ENCODE results near the gene DCANP1. TPM values are rescaled to one million over a fixed set of nuclear protein-coding genes. Genes with fewer than 3 reads are reported as not detected.

The DCANP1 gene
- total RNA-seq, 2 experiments from 2014 or later: 0.08 TPM; not detected in 1

- CTCF ChIA-PET: no interaction called here
Observed at GRCh38 chr5:135491038-135491551, 43.9 kb upstream of the DCANP1 start.

GRCh38 chr5:135490245-135491037 lies 43.3 kb upstream of the DCANP1 start:
- Mint-ChIP-seq H3K4me1 (ENCODE audit: low read depth) (peaks cover 13% of the 10 kb centered on the region), H3K36me3 (ENCODE audit: low read depth) (no peaks in the 10 kb centered on the region), H3K4me3 (no peak overlapping the region), H3K9me3 (no peaks in the 10 kb centered on the region), H3K27me3 (peaks cover 88% of the 10 kb centered on the region), H3K27ac (no peak overlapping the region)
- H3K4me1 ChIP-seq (ENCODE audit: insufficient read depth, low read length): peaks cover 9% of the 10 kb centered on the region
- intact Hi-C loops (cut with DNase I, micrococcal nuclease): no loop called here
- H3K9me3 ChIP-seq (ENCODE audit: control insufficient read depth in 1 of 2, insufficient read depth in 1 of 2, low read length in 2 of 2): peaks cover 0 to 19% of the 10 kb centered on the region in 2 experiments
- ChIA-PET POLR2A (no interaction called here), CTCF (no interaction called here)
- H3K4me3 ChIP-seq (ENCODE audit: low read length): no peak overlapping the region
- TF ChIP-seq, protein P1, sequence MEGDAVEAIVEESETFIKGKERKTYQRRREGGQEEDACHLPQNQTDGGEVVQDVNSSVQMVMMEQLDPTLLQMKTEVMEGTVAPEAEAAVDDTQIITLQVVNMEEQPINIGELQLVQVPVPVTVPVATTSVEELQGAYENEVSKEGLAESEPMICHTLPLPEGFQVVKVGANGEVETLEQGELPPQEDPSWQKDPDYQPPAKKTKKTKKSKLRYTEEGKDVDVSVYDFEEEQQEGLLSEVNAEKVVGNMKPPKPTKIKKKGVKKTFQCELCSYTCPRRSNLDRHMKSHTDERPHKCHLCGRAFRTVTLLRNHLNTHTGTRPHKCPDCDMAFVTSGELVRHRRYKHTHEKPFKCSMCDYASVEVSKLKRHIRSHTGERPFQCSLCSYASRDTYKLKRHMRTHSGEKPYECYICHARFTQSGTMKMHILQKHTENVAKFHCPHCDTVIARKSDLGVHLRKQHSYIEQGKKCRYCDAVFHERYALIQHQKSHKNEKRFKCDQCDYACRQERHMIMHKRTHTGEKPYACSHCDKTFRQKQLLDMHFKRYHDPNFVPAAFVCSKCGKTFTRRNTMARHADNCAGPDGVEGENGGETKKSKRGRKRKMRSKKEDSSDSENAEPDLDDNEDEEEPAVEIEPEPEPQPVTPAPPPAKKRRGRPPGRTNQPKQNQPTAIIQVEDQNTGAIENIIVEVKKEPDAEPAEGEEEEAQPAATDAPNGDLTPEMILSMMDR (IDR thresholded peaks at IDR 0.05): no peak
- peaks cover 71 to 75% of the 10 kb centered on the region in 2 experiments for H3K27me3 ChIP-seq (ENCODE audit: control insufficient read depth in 1 of 2, insufficient read depth in 2 of 2, low read length in 2 of 2)
- ATAC-seq (ENCODE audit: poor library complexity): no peak
- no peaks in the 10 kb centered on the region for H3K36me3 ChIP-seq (ENCODE audit: insufficient read depth, low read length)
- no peak overlapping the region for H3K27ac ChIP-seq (ENCODE audit: low read depth in 1 of 2, low read length in 2 of 2)
- no peak for DNase-seq

More at GRCh38 chr5:135491038-135491551, 43.9 kb upstream of the DCANP1 start:
- intact Hi-C loops (cut with DNase I, micrococcal nuclease): no loop called here
- H3K4me1 Mint-ChIP-seq (ENCODE audit: low read depth): peaks cover 13% of the 10 kb centered on the region
- Histone ChIP-seq H3K4me3 (ENCODE audit: low read length) (no peak overlapping the region), H3K27me3 (ENCODE audit: control insufficient read depth in 1 of 2, insufficient read depth in 2 of 2, low read length in 2 of 2) (peaks cover 65 to 75% of the 10 kb centered on the region in 2 experiments), H3K27ac (ENCODE audit: low read depth in 1 of 2, low read length in 2 of 2) (no peak overlapping the region), H3K4me1 (ENCODE audit: insufficient read depth, low read length) (peaks cover 9% of the 10 kb centered on the region), H3K36me3 (ENCODE audit: insufficient read depth, low read length) (no peaks in the 10 kb centered on the region), H3K9me3 (ENCODE audit: control insufficient read depth in 1 of 2, insufficient read depth in 1 of 2, low read length in 2 of 2) (peaks cover 0 to 19% of the 10 kb centered on the region in 2 experiments)
- H3K36me3 Mint-ChIP-seq (ENCODE audit: low read depth): no peaks in the 10 kb centered on the region
- no peak overlapping the region for H3K27ac Mint-ChIP-seq
- DNase-seq: no peak
- TF ChIP-seq, protein P1 (IDR thresholded peaks at IDR 0.05): no peak
- POLR2A ChIA-PET: no interaction called here
- no peak for ATAC-seq (ENCODE audit: poor library complexity)
- H3K9me3 Mint-ChIP-seq: no peaks in the 10 kb centered on the region
- no peak overlapping the region for H3K4me3 Mint-ChIP-seq
- peaks cover 86% of the 10 kb centered on the region for H3K27me3 Mint-ChIP-seq

DNA sequence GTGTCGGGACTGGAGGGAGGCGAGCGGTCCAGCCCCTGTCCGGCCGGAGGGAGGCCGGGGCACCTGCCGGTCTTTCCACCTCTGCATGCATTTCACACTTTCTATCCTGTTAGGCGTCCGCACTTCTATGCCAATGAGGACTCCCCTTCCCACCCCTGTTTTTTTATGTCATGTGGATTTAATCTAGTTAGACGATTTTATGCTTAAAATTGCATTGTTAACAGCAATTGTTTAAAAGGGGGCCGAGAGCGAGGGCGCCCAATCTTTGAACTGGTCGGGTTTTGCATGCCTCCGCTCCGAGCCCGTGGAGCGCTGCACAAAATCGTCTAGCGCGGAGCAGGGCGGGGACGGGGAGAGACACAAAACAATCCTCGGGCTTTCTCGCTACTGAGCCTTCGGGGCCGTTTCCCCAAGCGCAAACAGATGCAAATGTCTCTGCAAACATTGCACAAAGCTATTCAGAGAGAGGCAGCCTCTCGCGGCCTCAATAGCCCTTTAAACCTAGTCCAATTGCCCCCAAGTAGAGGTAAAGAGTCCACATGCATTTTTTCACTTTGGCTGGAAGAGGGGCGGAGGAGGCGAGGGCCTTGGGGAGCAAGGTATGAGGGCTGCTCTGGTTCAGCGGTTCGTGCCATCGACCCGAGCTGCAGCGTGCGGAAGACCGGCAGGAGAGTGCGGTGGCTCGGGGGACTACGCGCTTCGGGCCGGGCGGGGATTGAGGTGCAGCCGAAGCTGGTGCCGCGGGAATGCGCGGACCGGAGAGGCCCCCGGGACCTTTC lies 42.5 kb upstream of the DCANP1 start:
- H3K4me3 ChIP-seq (ENCODE audit: low read length): no peak overlapping the region
- DNase-seq (no peak), ATAC-seq (ENCODE audit: poor library complexity) (no peak)
- CTCF ChIA-PET: no interaction called here
- TF ChIP-seq, protein P1 (IDR thresholded peaks at IDR 0.05): no peak
- Mint-ChIP-seq H3K4me1 (ENCODE audit: low read depth) (peaks cover 13% of the 10 kb centered on the region), H3K4me3 (no peak overlapping the region), H3K27me3 (peaks cover 87% of the 10 kb centered on the region), H3K36me3 (ENCODE audit: low read depth) (no peaks in the 10 kb centered on the region), H3K9me3 (no peaks in the 10 kb centered on the region), H3K27ac (no peak overlapping the region)
- peaks cover 9% of the 10 kb centered on the region for H3K4me1 ChIP-seq (ENCODE audit: insufficient read depth, low read length)
- H3K36me3 ChIP-seq (ENCODE audit: insufficient read depth, low read length): no peaks in the 10 kb centered on the region
- no peak overlapping the region for H3K27ac ChIP-seq (ENCODE audit: low read depth in 1 of 2, low read length in 2 of 2)
- intact Hi-C loops (cut with DNase I, micrococcal nuclease): no loop called here
- H3K9me3 ChIP-seq (ENCODE audit: control insufficient read depth in 1 of 2, insufficient read depth in 1 of 2, low read length in 2 of 2): peaks cover 0 to 19% of the 10 kb centered on the region in 2 experiments
- H3K27me3 ChIP-seq (ENCODE audit: control insufficient read depth in 1 of 2, insufficient read depth in 2 of 2, low read length in 2 of 2): peaks cover 69 to 73% of the 10 kb centered on the region in 2 experiments
- POLR2A ChIA-PET: no interaction called here
